Neural cell (in vitro differentiated cells): Measurements from ENCODE around the gene MAP3K7. TPM values are rescaled to one million over a fixed set of nuclear protein-coding genes. Genes with fewer than 3 reads are reported as not detected.

Experiments
- H2AFZ ChIP-seq: fragments of 200-600, 300-800 bp; sonication (generic), shearing (Covaris generic); 2 replicates; pipeline ENCODE4 v1.6.0; 2014; ENCODE audit warnings: low read depth, mild to moderate bottlenecking, antibody characterized with exemption, low read length, moderate library complexity
- H3F3A ChIP-seq: fragments of 200-600 bp; shearing (Covaris generic); 2 replicates; pipeline ENCODE4 v1.6.1; 2016; ENCODE audit warnings: mild to moderate bottlenecking, moderate library complexity, mixed read lengths, antibody characterized with exemption, low read length; ENCODE audit not compliant: insufficient read depth, poor library complexity, severe bottlenecking
- H3K27ac ChIP-seq: fragments of 200-600, 300-800 bp; sonication (generic), shearing (Covaris generic); 2 replicates; pipeline ENCODE4 v1.5.1; 2014; ENCODE audit warnings: mild to moderate bottlenecking, low read length, moderate library complexity
- H3K27me3 ChIP-seq: fragments of 300-800, 200-600 bp; sonication (generic), shearing (Covaris generic); 2 replicates; pipeline ENCODE4 v1.6.0; 2014; ENCODE audit warnings: mild to moderate bottlenecking, low read depth, low read length, moderate library complexity; ENCODE audit not compliant: insufficient read depth
- H3K36me3 ChIP-seq: fragments of 300-800, 200-600 bp; sonication (generic), shearing (Covaris generic); 2 replicates; pipeline ENCODE4 v1.5.1; 2014; ENCODE audit warnings: mild to moderate bottlenecking, antibody characterized with exemption, low read length, moderate library complexity; ENCODE audit not compliant: insufficient read depth
- H3K4me2 ChIP-seq: fragments of 300-800, 200-600 bp; sonication (generic), shearing (Covaris generic); 2 replicates; pipeline ENCODE4 v1.6.0; 2014; ENCODE audit warnings: mild to moderate bottlenecking, low read length
- H3K4me3 ChIP-seq: fragments of 300-800, 200-600 bp; sonication (generic), shearing (Covaris generic); 2 replicates; pipeline ENCODE4 v1.5.1; 2014; ENCODE audit warnings: mild to moderate bottlenecking, low read length, moderate library complexity
- H3K79me2 ChIP-seq: fragments of 200-600 bp; shearing (Covaris generic); replicated peaks from 2 replicates; pipeline ENCODE4 v1.6.0; 2014; ENCODE audit warnings: mild to moderate bottlenecking, low read length, moderate library complexity; ENCODE audit not compliant: insufficient read depth
- H3K9ac ChIP-seq: fragments of 300-800, 200-600 bp; sonication (generic), shearing (Covaris generic); 2 replicates; pipeline ENCODE4 v1.6.1; 2016; ENCODE audit warnings: mild to moderate bottlenecking, low read length, mixed read lengths
- H3K9me2 ChIP-seq: fragments of 200-600 bp; shearing (Covaris generic); 2 replicates; pipeline ENCODE4 v1.6.1; 2016; ENCODE audit warnings: mild to moderate bottlenecking, low read length, mixed read lengths; ENCODE audit not compliant: insufficient read depth
- H3K9me3 ChIP-seq: fragments of 200-600, 300-800 bp; sonication (generic), shearing (Covaris generic); 2 replicates; pipeline ENCODE4 v1.6.1; 2016; ENCODE audit warnings: mild to moderate bottlenecking, mixed run types, low read length, moderate library complexity, mixed read lengths
- H4K20me1 ChIP-seq: fragments of 200-600 bp; shearing (Covaris generic); 2 replicates; pipeline ENCODE4 v1.6.1; 2016; ENCODE audit warnings: mild to moderate bottlenecking, mixed run types; ENCODE audit not compliant: insufficient read depth
- CTCF ChIP-seq: fragments of 450-650 bp; IDR thresholded peaks from 2 replicates; pipeline ENCODE4 v1.5.1; 2014; ENCODE audit warnings: antibody characterized with exemption, mild to moderate bottlenecking, moderate library complexity; ENCODE audit not compliant: poor library complexity, severe bottlenecking
- EP300 ChIP-seq: fragments of 450-650 bp; conservative IDR thresholded peaks from 2 replicates; pipeline ENCODE4 v1.6.1; 2014; ENCODE audit warnings: antibody characterized with exemption, mild to moderate bottlenecking, moderate library complexity; ENCODE audit not compliant: poor library complexity, severe bottlenecking
- EZH2 ChIP-seq: fragments of 200-600, 300-800 bp; shearing (Covaris generic), sonication (generic); IDR thresholded peaks from 2 replicates; pipeline ENCODE4 v1.6.1; 2014; ENCODE audit warnings: antibody characterized with exemption, low read length, borderline replicate concordance, mild to moderate bottlenecking; ENCODE audit not compliant: insufficient read depth, poor library complexity, severe bottlenecking
- MXI1 ChIP-seq: fragments of 450-650 bp; conservative IDR thresholded peaks from 2 replicates; pipeline ENCODE4 v1.6.1; 2014; ENCODE audit warnings: antibody characterized with exemption, mild to moderate bottlenecking; ENCODE audit not compliant: poor library complexity, severe bottlenecking
- POLR2AphosphoS5 ChIP-seq: IDR thresholded peaks from 2 replicates; pipeline ENCODE4 v1.6.1; 2012
- RAD21 ChIP-seq: fragments of 450-650 bp; conservative IDR thresholded peaks from 2 replicates; pipeline ENCODE4 v1.6.1; 2014; ENCODE audit warnings: antibody characterized with exemption, mild to moderate bottlenecking, moderate library complexity
- REST ChIP-seq: IDR thresholded peaks from 2 replicates; pipeline ENCODE4 v1.6.1; 2012; ENCODE audit warnings: borderline replicate concordance
- SMC3 ChIP-seq: fragments of 450-650 bp; conservative IDR thresholded peaks from 2 replicates; pipeline ENCODE4 v1.6.1; 2014; ENCODE audit warnings: antibody characterized with exemption, mild to moderate bottlenecking, moderate library complexity; ENCODE audit not compliant: poor library complexity
- TAF1 ChIP-seq: IDR thresholded peaks from 2 replicates; pipeline ENCODE4 v1.6.1; 2012; ENCODE audit warnings: low read depth
- polyA plus RNA-seq: library from polyadenylated mRNA; depleted of rRNA; stranded (reverse); fragments of >200 nt; gene quantifications from 2 replicates; pipeline ENCODE4 v1.2.3, GENCODE V29; 2014

Gene MAP3K7
- polyA plus RNA-seq, 1 donor from 2014 or later = 71.6 TPM

DNA sequence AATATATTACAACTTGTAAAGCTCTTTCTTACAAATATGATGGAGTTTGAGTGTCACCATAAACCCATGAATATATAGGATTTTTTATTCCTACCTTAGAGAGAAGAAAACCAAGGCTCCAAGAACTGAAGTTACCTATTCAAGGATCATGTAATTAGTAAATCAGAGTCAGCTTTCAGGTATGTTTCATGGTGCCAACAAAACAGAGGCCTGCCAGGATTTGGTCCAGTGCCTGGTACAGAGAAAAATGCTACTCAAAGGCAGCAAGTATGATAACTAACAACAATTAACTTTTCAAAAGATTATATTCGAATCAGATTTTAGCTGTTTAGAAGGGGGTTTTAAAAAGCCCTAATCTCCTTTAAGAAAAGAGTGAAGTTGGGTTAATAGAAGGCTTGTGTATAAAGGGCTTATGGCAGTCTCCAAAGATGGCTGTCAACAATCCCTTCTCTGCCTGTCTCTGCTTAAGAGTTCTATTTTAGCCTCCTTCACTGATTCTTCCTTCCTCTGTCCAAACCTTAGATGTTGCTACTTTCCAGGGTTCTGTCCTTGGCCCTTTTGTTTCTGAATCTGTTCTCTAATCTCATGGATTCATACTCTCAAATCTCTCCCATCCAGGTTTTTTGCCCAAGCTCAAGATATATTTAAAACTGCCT, 7.8 kb downstream of the MAP3K7 start:
- no peak overlapping the region for H3K4me3 ChIP-seq
- H4K20me1 ChIP-seq = no peaks in the 10 kb centered on the region
- no peak overlapping the region for H3K9ac ChIP-seq
- no peaks in the 10 kb centered on the region for H3F3A ChIP-seq
- H3K9me2 ChIP-seq = no peaks in the 10 kb centered on the region
- H3K27me3 ChIP-seq = no peaks in the 10 kb centered on the region
- TF ChIP-seq CTCF (no peak), EP300 (no peak)
- H3K27ac ChIP-seq = no peak overlapping the region
- H3K36me3 ChIP-seq = no peaks in the 10 kb centered on the region
- no peaks in the 10 kb centered on the region for H3K9me3 ChIP-seq
- no peak overlapping the region for H3K4me2 ChIP-seq
- H3K79me2 ChIP-seq = peaks cover 72% of the 10 kb centered on the region
- H2AFZ ChIP-seq = no peak overlapping the region

GRCh38 chr6:90575267-90575666, 11.6 kb downstream of the MAP3K7 start:
- no peak overlapping the region for H3K4me2 ChIP-seq
- H4K20me1 ChIP-seq = no peaks in the 10 kb centered on the region
- H3F3A ChIP-seq = no peaks in the 10 kb centered on the region
- no peaks in the 10 kb centered on the region for H3K27me3 ChIP-seq
- H3K4me3 ChIP-seq = no peak overlapping the region
- H3K9me2 ChIP-seq = no peaks in the 10 kb centered on the region
- peaks cover 49% of the 10 kb centered on the region for H3K79me2 ChIP-seq
- H2AFZ ChIP-seq = no peak overlapping the region
- no peak overlapping the region for H3K27ac ChIP-seq
- no peaks in the 10 kb centered on the region for H3K9me3 ChIP-seq
- TF ChIP-seq EZH2 = no peak
- TF ChIP-seq EP300 = no peak
- TF ChIP-seq MXI1 = no peak
- TF ChIP-seq CTCF = no peak
- TF ChIP-seq RAD21 = no peak
- TF ChIP-seq POLR2AphosphoS5 = no peak
- no peak for TF ChIP-seq SMC3
- no peak for TF ChIP-seq TAF1
- no peak for TF ChIP-seq REST
- H3K9ac ChIP-seq = no peak overlapping the region
- H3K36me3 ChIP-seq = no peaks in the 10 kb centered on the region
